ENCODE results near the gene SPRED2. TPM values are rescaled to one million over a fixed set of nuclear protein-coding genes. Genes with fewer than 3 reads are reported as not detected.
A peak's percentile ranks its signal among the peaks of the same experiment; 100 is the strongest.

The SPRED2 gene
- total RNA-seq, 2 donors from 2014 or later = 36.9 to 47.8 TPM

GRCh38 chr2:65476778-65477177 is 44.4 kb upstream of the SPRED2 start:
- H3K27ac ChIP-seq = no peak overlapping the region
- H3K9ac ChIP-seq (ENCODE audit: low read depth in 2 of 2, low read length in 2 of 2) = no peak overlapping the region
- no peaks in the 10 kb centered on the region for H3K9me3 ChIP-seq
- DNase-seq = no peak
- no peaks in the 10 kb centered on the region for H3K4me1 ChIP-seq
- TF ChIP-seq CTCF (IDR thresholded peaks at IDR 0.05) = no peak
- H3K4me3 ChIP-seq = no peak overlapping the region
- H3K27me3 ChIP-seq = no peaks in the 10 kb centered on the region
- intact Hi-C loops (cut with DNase I) = no loop called here
- no peaks in the 10 kb centered on the region for H3K36me3 ChIP-seq

- no peak for DNase-seq
- Histone ChIP-seq H3K27me3 (no peaks in the 10 kb centered on the region), H3K4me1 (no peaks in the 10 kb centered on the region), H3K36me3 (no peaks in the 10 kb centered on the region), H3K27ac (no peak overlapping the region), H3K9me3 (no peaks in the 10 kb centered on the region), H3K4me3 (no peak overlapping the region), H3K9ac (ENCODE audit: low read depth in 2 of 2, low read length in 2 of 2) (peak overlapping the region in 1 of 2 donors; percentile 26)
- intact Hi-C loops (cut with DNase I) = no loop called here
- no peak for TF ChIP-seq CTCF (IDR thresholded peaks at IDR 0.05)
Measured at GRCh38 chr2:65475000-65475399, 42.6 kb upstream of the SPRED2 start.

- Histone ChIP-seq H3K27ac (no peak overlapping the region), H3K9ac (ENCODE audit: low read depth in 2 of 2, low read length in 2 of 2) (no peak overlapping the region), H3K36me3 (no peaks in the 10 kb centered on the region), H3K9me3 (no peaks in the 10 kb centered on the region), H3K27me3 (no peaks in the 10 kb centered on the region), H3K4me3 (no peak overlapping the region), H3K4me1 (no peaks in the 10 kb centered on the region)
- DNase-seq = no peak
- intact Hi-C loops (cut with DNase I) = no loop called here
- TF ChIP-seq CTCF (IDR thresholded peaks at IDR 0.05) = no peak
Measured at GRCh38 chr2:65473045-65473444, 40.6 kb upstream of the SPRED2 start.

- Histone ChIP-seq H3K36me3 (no peaks in the 10 kb centered on the region), H3K9ac (ENCODE audit: low read depth in 2 of 2, low read length in 2 of 2) (no peak overlapping the region), H3K4me1 (no peaks in the 10 kb centered on the region), H3K27ac (no peak overlapping the region), H3K9me3 (no peaks in the 10 kb centered on the region), H3K27me3 (no peaks in the 10 kb centered on the region), H3K4me3 (no peak overlapping the region)
- DNase-seq = no peak
- TF ChIP-seq CTCF (IDR thresholded peaks at IDR 0.05) = no peak
- intact Hi-C loops (cut with DNase I) = no loop called here
Measured at GRCh38 chr2:65471409-65471808, 39.0 kb upstream of the SPRED2 start.

- Histone ChIP-seq H3K4me3 (no peak overlapping the region), H3K9ac (ENCODE audit: low read depth in 2 of 2, low read length in 2 of 2) (no peak overlapping the region), H3K4me1 (no peaks in the 10 kb centered on the region), H3K36me3 (no peaks in the 10 kb centered on the region), H3K27ac (no peak overlapping the region), H3K9me3 (no peaks in the 10 kb centered on the region), H3K27me3 (no peaks in the 10 kb centered on the region)
- DNase-seq = no peak
- TF ChIP-seq CTCF (IDR thresholded peaks at IDR 0.05) = no peak
- intact Hi-C loops (cut with DNase I) = no loop called here
Measured at GRCh38 chr2:65466551-65466950, 34.2 kb upstream of the SPRED2 start.

- TF ChIP-seq CTCF (IDR thresholded peaks at IDR 0.05) = no peak
- intact Hi-C loops (cut with DNase I) = no loop called here
- Histone ChIP-seq H3K9me3 (no peaks in the 10 kb centered on the region), H3K9ac (ENCODE audit: low read depth in 2 of 2, low read length in 2 of 2) (no peak overlapping the region), H3K4me1 (no peaks in the 10 kb centered on the region), H3K36me3 (no peaks in the 10 kb centered on the region), H3K4me3 (no peak overlapping the region), H3K27ac (no peak overlapping the region), H3K27me3 (no peaks in the 10 kb centered on the region)
- no peak for DNase-seq
Measured at GRCh38 chr2:65465857-65466256, 33.5 kb upstream of the SPRED2 start.

Measured in colonic mucosa (tissue), 4 donors.